Loucy (cell line): ENCODE measurements around the gene PDE8B.

Experiments
- CTCF ChIP-seq: fragments of 200-600 bp; sonication (generic); conservative IDR thresholded peaks from 2 replicates; pipeline ENCODE4 v1.5.1; 2014; ENCODE audit warnings: mild to moderate bottlenecking, antibody characterized with exemption, low read length
- EZH2phosphoT487 ChIP-seq: fragments of 200-600 bp; IDR thresholded peaks from 2 replicates; pipeline ENCODE4 v1.6.1; 2018; ENCODE audit warnings: antibody characterized with exemption, mild to moderate bottlenecking, moderate library complexity, borderline replicate concordance

- TF ChIP-seq CTCF (no peak), EZH2phosphoT487 (no peak)
These were observed 45.9 kb downstream of the PDE8B start for GRCh38 chr5:77256406-77256805.
